ENCODE data around the gene MTMR2.

DNA sequence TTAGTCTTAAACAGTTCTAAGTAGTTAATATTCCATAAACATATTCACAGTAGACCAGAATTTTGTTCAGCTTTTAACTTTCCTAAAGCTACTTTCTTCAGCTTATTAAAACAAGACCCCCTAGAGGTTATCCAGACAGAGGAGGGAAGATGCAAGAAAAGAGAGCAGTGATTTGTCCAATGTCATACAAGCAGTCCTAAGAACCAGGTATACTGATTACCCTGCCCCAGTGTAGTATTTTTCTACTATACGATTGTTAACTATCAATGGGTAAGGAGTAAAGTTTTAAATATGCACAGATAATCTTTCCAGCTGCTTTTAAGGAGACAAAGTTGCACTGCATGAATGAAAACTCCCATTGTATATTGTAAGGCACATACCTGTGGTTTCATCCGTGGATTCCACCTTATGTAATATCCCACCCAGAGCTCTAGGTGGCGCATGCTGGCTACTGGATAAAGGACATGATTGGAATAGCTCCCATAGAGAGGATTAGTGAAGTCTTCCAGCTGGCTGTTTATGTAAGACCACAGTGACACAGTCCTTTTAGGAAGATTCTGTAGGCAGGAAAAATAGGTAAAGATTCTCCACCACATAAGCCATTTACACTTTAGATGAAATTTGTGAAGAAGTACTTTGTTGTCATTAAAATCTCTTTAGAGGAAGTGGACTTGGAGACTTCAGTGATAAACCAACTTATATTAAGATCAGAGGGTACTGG is 88.0 kb downstream of the MTMR2 start:
- no peak for TF ChIP-seq GATA2 (IDR thresholded peaks at IDR 0.05; ENCODE audit: low read depth, low read length)
- TF ChIP-seq GATA3 (IDR thresholded peaks at IDR 0.05; ENCODE audit: low read depth, low read length) = no peak
